ENCODE results near the gene FCHO1.

FCHO1 gene

GRCh38 chr19:17829855-17830566 is 78.7 kb downstream of the FCHO1 start:
- no peak for DNase-seq (ENCODE audit: low read depth)

- peak; percentile 32 for DNase-seq (ENCODE audit: low read depth)
Observed at GRCh38 chr19:17830567-17831418, 79.5 kb downstream of the FCHO1 start.

GRCh38 chr19:17831419-17831888 is 80.2 kb downstream of the FCHO1 start:
- no peak for DNase-seq (ENCODE audit: low read depth)

- DNase-seq (ENCODE audit: low read depth): no peak
Observed at GRCh38 chr19:17832443-17833208, 81.3 kb downstream of the FCHO1 start.

GRCh38 chr19:17834350-17835181 is 83.3 kb downstream of the FCHO1 start:
- no peak for DNase-seq (ENCODE audit: low read depth)

GRCh38 chr19:17835182-17836006 is 84.1 kb downstream of the FCHO1 start:
- DNase-seq (ENCODE audit: low read depth): no peak

GRCh38 chr19:17836530-17836929 is 85.3 kb downstream of the FCHO1 start:
- DNase-seq (ENCODE audit: low read depth): no peak

GRCh38 chr19:17837972-17838371 is 86.7 kb downstream of the FCHO1 start:
- DNase-seq (ENCODE audit: low read depth): no peak

Measured in T follicular helper cell (primary cell).